GM19023 (cell line): ENCODE results near the gene DENND2A.
"Not testable (repeated sequence)": the region's sequence is repeated elsewhere in the genome, so short reads cannot be mapped to it uniquely, and the experiment has no call there.

ENCODE experiments used
- ATAC-seq: cut with Tn5 transposase; IDR thresholded peaks from one replicate; pipeline ENCODE4 v1.9.1; 2021; ENCODE audit warnings: mild to moderate bottlenecking, moderate library complexity; ENCODE audit not compliant: unreplicated experiment

Gene DENND2A

DNA sequence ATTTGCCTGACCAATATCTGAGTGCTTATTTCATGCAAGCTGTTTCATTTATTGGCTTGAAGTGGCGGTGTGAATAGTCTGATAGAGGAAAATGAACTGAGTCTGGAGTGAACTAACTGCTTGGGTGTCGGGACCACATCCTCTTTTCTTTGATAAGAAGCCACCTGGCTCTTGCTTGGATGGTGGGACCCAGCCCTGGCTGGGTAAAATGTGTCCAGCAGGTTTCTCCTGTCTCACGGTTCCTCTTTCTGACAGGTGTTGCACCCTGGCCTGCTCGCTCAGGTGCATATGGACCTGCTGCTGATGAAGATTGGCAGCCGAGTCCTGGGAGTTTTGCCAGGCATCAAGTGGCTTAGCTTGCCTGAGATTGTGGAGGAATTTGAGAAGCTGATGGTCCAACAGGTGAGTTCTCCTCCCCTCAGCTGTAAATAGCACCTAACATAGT lies 33.8 kb upstream of the DENND2A start:
- no peak for ATAC-seq

DNA sequence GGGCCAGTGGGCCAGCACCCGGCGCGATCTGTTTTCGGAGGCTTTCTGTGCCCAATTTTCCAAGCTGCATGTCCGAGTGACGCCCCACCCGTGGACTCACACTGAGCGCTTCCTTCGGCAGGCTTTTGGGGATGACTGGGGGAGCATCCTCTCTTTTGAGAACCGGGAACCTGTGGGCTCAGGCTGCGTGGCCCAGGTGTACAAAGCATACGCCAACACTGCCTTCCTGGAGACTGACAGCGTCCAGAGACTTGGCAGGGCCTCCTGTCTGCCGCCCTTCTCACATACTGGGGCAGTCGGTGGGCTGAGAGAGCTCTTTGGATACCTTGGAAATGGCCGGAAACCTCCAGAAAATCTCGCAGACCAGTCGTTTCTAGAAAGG lies 33.2 kb upstream of the DENND2A start:
- no peak for ATAC-seq

GRCh38 chr7:140673063-140673773 lies 32.6 kb upstream of the DENND2A start:
- peak; percentile 58 for ATAC-seq

GRCh38 chr7:140672382-140673062 lies 31.9 kb upstream of the DENND2A start, which contains the start of gene ADCK2:
TSS of gene ADCK2 (plus strand) at chr7:140672945. CDS start at chr7:140673331, 386 bp downstream.
- peak; percentile 61 for ATAC-seq

- ATAC-seq = no peak
Observed at GRCh38 chr7:140671966-140672365, 31.4 kb upstream of the DENND2A start.

- ATAC-seq = no peak
Observed at GRCh38 chr7:140670343-140670935, 29.8 kb upstream of the DENND2A start.

DNA sequence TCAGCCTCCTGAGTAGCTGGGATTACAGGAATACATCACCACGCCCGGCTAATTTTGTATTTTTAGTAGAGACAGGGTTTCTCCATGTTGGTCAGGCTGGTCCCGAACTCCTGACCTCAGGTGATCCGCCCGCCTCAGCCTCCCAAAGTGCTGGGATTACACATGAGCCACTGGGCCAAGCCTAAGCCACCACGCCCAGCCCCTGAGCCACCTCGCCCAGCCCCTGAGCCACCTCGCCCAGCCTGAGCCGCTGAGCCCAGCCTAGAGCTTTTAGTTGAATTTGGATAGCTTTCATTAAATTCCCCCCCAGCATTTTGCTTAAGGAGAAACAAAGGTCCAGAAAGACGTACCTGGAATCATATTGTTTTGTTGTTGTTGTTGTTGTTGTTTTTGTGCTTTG lies 29.2 kb upstream of the DENND2A start:
- not testable (repeated sequence) for ATAC-seq

DNA sequence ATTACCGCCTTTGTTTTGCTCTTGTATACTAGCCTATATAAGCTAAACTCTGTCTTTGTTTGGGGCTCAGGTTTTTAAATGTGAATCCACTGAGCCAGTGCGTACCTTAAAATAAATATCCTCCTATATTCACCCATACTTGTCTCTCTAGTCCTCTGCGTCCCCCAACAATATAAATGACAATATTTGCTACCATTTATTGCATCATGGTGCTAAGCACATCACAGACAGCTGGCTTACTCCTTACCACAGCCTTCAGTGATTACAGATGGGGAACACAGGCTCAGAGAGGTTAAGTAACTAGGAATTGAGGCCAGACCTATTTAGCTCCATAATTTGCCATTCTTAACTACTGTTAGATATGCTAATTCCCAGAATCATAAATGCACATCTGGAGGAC lies 28.7 kb upstream of the DENND2A start:
- no peak for ATAC-seq

GRCh38 chr7:140668641-140669040 lies 28.0 kb upstream of the DENND2A start:
- no peak for ATAC-seq

DNA sequence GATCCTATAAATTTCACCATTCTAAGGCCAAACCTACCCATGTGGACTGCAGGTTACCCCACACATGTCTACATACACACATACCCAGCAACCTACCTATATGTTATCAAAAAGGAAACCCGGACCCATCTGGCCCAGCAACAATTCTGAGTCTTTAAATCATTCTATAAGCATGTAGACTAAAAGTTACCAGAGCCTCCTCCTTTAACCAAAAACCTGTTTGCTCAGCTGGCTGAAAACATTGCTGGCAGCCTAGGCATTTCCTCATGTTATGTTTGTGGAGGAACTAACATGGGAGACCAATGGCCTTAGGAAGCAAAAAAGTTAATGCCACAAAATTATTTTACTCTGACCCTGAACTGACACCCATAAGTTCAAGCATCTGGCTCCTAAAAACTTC lies 26.9 kb upstream of the DENND2A start:
- no peak for ATAC-seq

GRCh38 chr7:140662938-140663337 lies 22.3 kb upstream of the DENND2A start:
- ATAC-seq = not testable (repeated sequence)

- ATAC-seq = no peak
Observed at GRCh38 chr7:140661124-140661523, 20.5 kb upstream of the DENND2A start.

- no peak for ATAC-seq
Observed at GRCh38 chr7:140659856-140660255, 19.2 kb upstream of the DENND2A start.

- ATAC-seq = no peak
Observed at GRCh38 chr7:140657891-140658290, 17.3 kb upstream of the DENND2A start.

DNA sequence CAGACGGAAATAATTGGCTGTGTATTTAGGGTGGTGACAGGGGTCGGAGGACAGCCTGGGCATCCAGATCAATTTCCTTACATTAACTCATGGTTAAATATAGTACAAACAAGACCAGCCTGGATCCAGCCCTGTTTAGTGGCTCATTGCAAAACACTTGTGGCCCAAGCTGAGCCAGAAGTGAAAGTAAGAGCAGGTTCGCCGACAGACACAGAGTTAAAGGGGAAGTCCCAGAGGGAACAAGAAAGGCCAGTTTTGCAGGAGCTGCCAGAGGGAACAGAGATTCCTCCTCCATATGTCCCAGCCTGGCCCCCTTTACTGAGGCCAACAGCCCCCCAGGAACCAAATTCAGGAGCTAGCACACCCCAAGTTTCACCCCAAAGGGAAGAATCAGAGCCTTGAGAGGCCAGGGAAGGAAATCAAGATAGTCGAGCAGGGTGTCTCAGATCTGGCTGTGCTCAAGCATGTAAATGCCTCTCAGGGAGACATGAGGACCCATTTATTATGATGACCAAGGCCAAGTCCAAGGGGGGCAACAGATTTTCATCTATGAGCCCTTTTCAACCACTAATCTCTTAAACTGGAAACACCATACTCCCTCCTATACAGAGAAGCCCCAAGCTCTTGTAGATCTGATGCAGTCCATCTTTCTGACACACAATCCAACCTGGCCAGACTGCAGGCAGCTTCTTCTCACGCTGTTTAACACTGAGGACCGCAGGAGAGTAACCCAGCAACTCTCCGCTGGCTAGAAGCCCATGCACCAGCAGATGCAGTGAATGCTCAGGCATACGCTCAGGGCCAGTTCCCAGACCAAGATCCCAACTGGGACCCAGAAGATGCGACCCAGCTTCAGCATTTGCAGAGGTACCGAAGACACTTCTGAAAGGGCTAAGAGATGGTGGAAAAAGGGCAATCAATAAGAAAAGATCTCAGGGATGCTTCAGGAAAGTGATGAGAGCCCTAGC lies 16.2 kb upstream of the DENND2A start:
- ATAC-seq = peak; percentile 78

GRCh38 chr7:140655511-140656408 lies 15.1 kb upstream of the DENND2A start:
- ATAC-seq = no peak

GRCh38 chr7:140654661-140655060 lies 14.0 kb upstream of the DENND2A start:
- no peak for ATAC-seq

DNA sequence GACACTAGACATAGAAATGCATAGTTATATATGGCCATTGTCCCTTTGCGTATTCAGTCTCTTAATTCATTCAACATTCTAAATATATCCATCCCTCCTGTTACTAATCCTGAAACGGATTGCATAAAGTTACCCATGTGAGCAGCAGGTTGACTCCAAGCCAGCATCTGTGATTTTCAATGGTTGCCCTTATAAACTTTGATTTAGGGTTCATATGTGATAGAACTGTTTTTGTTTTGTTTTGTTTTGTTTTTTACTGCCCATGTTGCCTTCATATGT lies 13.4 kb upstream of the DENND2A start:
- no peak for ATAC-seq

GRCh38 chr7:140653319-140654108 lies 12.9 kb upstream of the DENND2A start:
- ATAC-seq = no peak
